A549 (cell line): Measurements from ENCODE around the gene FAM204A.

ENCODE experiments used
- EP300 ChIP-seq, 2 experiments: fragments of >200 bp; sonication (Bioruptor Twin); formaldehyde crosslinking; IDR thresholded peaks; 2 replicates in 1 of 2; 3 replicates in 1 of 2; pipeline ENCODE4 v1.6.1; 2016 to 2017
- KDM5A ChIP-seq: fragments of 200-600 bp; sonication (generic); IDR thresholded peaks from 2 replicates; pipeline ENCODE4 v1.6.1; 2016; ENCODE audit warnings: antibody characterized with exemption, mild to moderate bottlenecking
- NFE2L2 ChIP-seq: fragments of 150-350 bp; conservative IDR thresholded peaks from 2 replicates; pipeline ENCODE4 v1.6.1; 2014; ENCODE audit warnings: low read length
- POLR2A ChIP-seq: IDR thresholded peaks from 2 replicates; pipeline ENCODE4 v1.6.1; 2012; ENCODE audit warnings: mild to moderate bottlenecking, low read length
- POLR2AphosphoS2 ChIP-seq: conservative IDR thresholded peaks from 2 replicates; pipeline ENCODE4 v1.6.1; 2012; ENCODE audit warnings: low read length, improper control_type of control experiment, inconsistent platforms
- USF2 ChIP-seq: fragments of 450-650 bp; IDR thresholded peaks from 2 replicates; pipeline ENCODE4 v1.6.1; 2014; ENCODE audit warnings: antibody characterized with exemption
- ZSCAN20 ChIP-seq: fragments of 250-450 bp; sonication (Bioruptor Pico); IDR thresholded peaks from 2 replicates; pipeline ENCODE4 v1.8.0; 2022; ENCODE audit warnings: mild to moderate bottlenecking, moderate library complexity
- TF ChIP-seq, protein P1 (sequence below): fragments of >200 bp; sonication (Bioruptor Twin); formaldehyde crosslinking; IDR thresholded peaks from 3 replicates; pipeline ENCODE4 v1.5.1; 2016

GRCh38 chr10:118324140-118324539 lies 18.0 kb downstream of the FAM204A start:
- TF ChIP-seq, protein P1, sequence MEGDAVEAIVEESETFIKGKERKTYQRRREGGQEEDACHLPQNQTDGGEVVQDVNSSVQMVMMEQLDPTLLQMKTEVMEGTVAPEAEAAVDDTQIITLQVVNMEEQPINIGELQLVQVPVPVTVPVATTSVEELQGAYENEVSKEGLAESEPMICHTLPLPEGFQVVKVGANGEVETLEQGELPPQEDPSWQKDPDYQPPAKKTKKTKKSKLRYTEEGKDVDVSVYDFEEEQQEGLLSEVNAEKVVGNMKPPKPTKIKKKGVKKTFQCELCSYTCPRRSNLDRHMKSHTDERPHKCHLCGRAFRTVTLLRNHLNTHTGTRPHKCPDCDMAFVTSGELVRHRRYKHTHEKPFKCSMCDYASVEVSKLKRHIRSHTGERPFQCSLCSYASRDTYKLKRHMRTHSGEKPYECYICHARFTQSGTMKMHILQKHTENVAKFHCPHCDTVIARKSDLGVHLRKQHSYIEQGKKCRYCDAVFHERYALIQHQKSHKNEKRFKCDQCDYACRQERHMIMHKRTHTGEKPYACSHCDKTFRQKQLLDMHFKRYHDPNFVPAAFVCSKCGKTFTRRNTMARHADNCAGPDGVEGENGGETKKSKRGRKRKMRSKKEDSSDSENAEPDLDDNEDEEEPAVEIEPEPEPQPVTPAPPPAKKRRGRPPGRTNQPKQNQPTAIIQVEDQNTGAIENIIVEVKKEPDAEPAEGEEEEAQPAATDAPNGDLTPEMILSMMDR: no peak
- TF ChIP-seq POLR2AphosphoS2 (no peak), POLR2A (no peak), EP300 (IDR thresholded peaks at IDR 0.05) (no peak), KDM5A (no peak), USF2 (no peak), ZSCAN20 (no peak), NFE2L2 (no peak)
